ENCODE results near the gene PHLPP2. TPM values are rescaled to one million over a fixed set of nuclear protein-coding genes. Genes with fewer than 3 reads are reported as not detected.

Gene PHLPP2
- total RNA-seq, 4 donors from 2014 or later: 16.0 to 21.1 (median 18.2) TPM

- H3K27me3 ChIP-seq: no peaks in the 10 kb centered on the region
- WGBS, 2 donors (ENCODE audit: low coverage in 1 of 2): 83 to 91% methylated on average over 3 of the region's 3 CpGs
- H3K36me3 ChIP-seq: peaks cover 0 to 95% of the 10 kb centered on the region in 2 donors
- no peaks in the 10 kb centered on the region for H3K4me1 ChIP-seq
- no peaks in the 10 kb centered on the region for H3K9me3 ChIP-seq
- no peak overlapping the region for H3K4me3 ChIP-seq
- ATAC-seq: no peak
- H3K27ac ChIP-seq: no peak overlapping the region
- TF ChIP-seq POLR2A (IDR thresholded peaks at IDR 0.05): no peak
- no peak for TF ChIP-seq POLR2AphosphoS5 (IDR thresholded peaks at IDR 0.05)
- TF ChIP-seq EP300 (IDR thresholded peaks at IDR 0.05): no peak
- TF ChIP-seq CTCF (IDR thresholded peaks at IDR 0.05): no peak
These were observed 49.1 kb downstream of the PHLPP2 start for GRCh38 chr16:71675380-71675779.

- 61 to 90% methylated on average over 2 of the region's 2 CpGs for WGBS, 2 donors (ENCODE audit: low coverage in 1 of 2)
- no peaks in the 10 kb centered on the region for H3K27me3 ChIP-seq
- H3K9me3 ChIP-seq: no peaks in the 10 kb centered on the region
- no peak for TF ChIP-seq CTCF (IDR thresholded peaks at IDR 0.05)
- no peak for TF ChIP-seq POLR2A (IDR thresholded peaks at IDR 0.05)
- no peak for TF ChIP-seq POLR2AphosphoS5 (IDR thresholded peaks at IDR 0.05)
- TF ChIP-seq EP300 (IDR thresholded peaks at IDR 0.05): no peak
- H3K4me3 ChIP-seq: no peak overlapping the region
- no peaks in the 10 kb centered on the region for H3K4me1 ChIP-seq
- peaks cover 0 to 95% of the 10 kb centered on the region in 2 donors for H3K36me3 ChIP-seq
- no peak for ATAC-seq
- no peak overlapping the region for H3K27ac ChIP-seq
These were observed 50.3 kb downstream of the PHLPP2 start for GRCh38 chr16:71674229-71674628.

- H3K4me1 ChIP-seq: no peaks in the 10 kb centered on the region
- H3K36me3 ChIP-seq: peaks cover 0 to 95% of the 10 kb centered on the region in 2 donors
- no peak overlapping the region for H3K27ac ChIP-seq
- TF ChIP-seq POLR2AphosphoS5 (IDR thresholded peaks at IDR 0.05) (no peak), CTCF (IDR thresholded peaks at IDR 0.05) (no peak), POLR2A (IDR thresholded peaks at IDR 0.05) (no peak), EP300 (IDR thresholded peaks at IDR 0.05) (no peak)
- no peaks in the 10 kb centered on the region for H3K27me3 ChIP-seq
- H3K9me3 ChIP-seq: no peaks in the 10 kb centered on the region
- no peak overlapping the region for H3K4me3 ChIP-seq
- 89 to 92% methylated on average over 1 of the region's 1 CpG for WGBS, 2 donors (ENCODE audit: low coverage in 1 of 2)
- ATAC-seq: no peak
These were observed 50.9 kb downstream of the PHLPP2 start for GRCh38 chr16:71673582-71673973.

GRCh38 chr16:71672803-71673581 is 51.5 kb downstream of the PHLPP2 start:
- no peak for TF ChIP-seq EP300 (IDR thresholded peaks at IDR 0.05)
- TF ChIP-seq POLR2AphosphoS5 (IDR thresholded peaks at IDR 0.05): no peak
- TF ChIP-seq POLR2A (IDR thresholded peaks at IDR 0.05): no peak
- no peak for TF ChIP-seq CTCF (IDR thresholded peaks at IDR 0.05)
- no peaks in the 10 kb centered on the region for H3K27me3 ChIP-seq
- no peak for ATAC-seq
- H3K4me3 ChIP-seq: no peak overlapping the region
- WGBS, 2 donors (ENCODE audit: low coverage in 1 of 2): 92 to 93% methylated on average over 5 of the region's 5 CpGs
- H3K36me3 ChIP-seq: peaks cover 0 to 95% of the 10 kb centered on the region in 2 donors
- no peaks in the 10 kb centered on the region for H3K9me3 ChIP-seq
- no peak overlapping the region for H3K27ac ChIP-seq
- no peaks in the 10 kb centered on the region for H3K4me1 ChIP-seq

GRCh38 chr16:71672125-71672524 is 52.4 kb downstream of the PHLPP2 start:
- WGBS, 2 donors (ENCODE audit: low coverage in 1 of 2): 70 to 73% methylated on average over 3 of the region's 3 CpGs
- Histone ChIP-seq H3K9me3 (no peaks in the 10 kb centered on the region), H3K4me1 (no peaks in the 10 kb centered on the region), H3K27ac (no peak overlapping the region), H3K36me3 (peaks cover 0 to 95% of the 10 kb centered on the region in 2 donors), H3K27me3 (no peaks in the 10 kb centered on the region), H3K4me3 (no peak overlapping the region)
- ATAC-seq: no peak
- TF ChIP-seq EP300 (IDR thresholded peaks at IDR 0.05) (no peak), CTCF (IDR thresholded peaks at IDR 0.05) (no peak), POLR2AphosphoS5 (IDR thresholded peaks at IDR 0.05) (no peak), POLR2A (IDR thresholded peaks at IDR 0.05) (no peak)

Measured in gastroesophageal sphincter (tissue), 4 donors.